Stimulated activated CD4-positive, alpha-beta T cell treated with anti-CD3 and anti-CD28 coated beads, Interleukin-12 subunit alpha, Interleukin-12 subunit beta, amount 100 ng/mL, for 4 hours (primary cell): ENCODE results near the gene EHMT1.

Experiments
- DNase-seq: peaks from one replicate; pipeline ENCODE4 v3.0.0-alpha.2; 2020

Gene EHMT1

GRCh38 chr9:137674976-137675320 lies 56.1 kb downstream of the EHMT1 start:
- no peak for DNase-seq

GRCh38 chr9:137676998-137677397 lies 58.2 kb downstream of the EHMT1 start:
- DNase-seq = no peak

- no peak for DNase-seq
Observed at GRCh38 chr9:137678202-137678601, 59.4 kb downstream of the EHMT1 start.

GRCh38 chr9:137679249-137679648 lies 60.4 kb downstream of the EHMT1 start:
- no peak for DNase-seq

GRCh38 chr9:137679695-137680305 lies 61.0 kb downstream of the EHMT1 start:
- DNase-seq = no peak

- no peak for DNase-seq
Observed at GRCh38 chr9:137680444-137681358, 61.9 kb downstream of the EHMT1 start.

GRCh38 chr9:137682428-137683105 lies 63.8 kb downstream of the EHMT1 start:
- no peak for DNase-seq

- DNase-seq = no peak
Observed at GRCh38 chr9:137683262-137683864, 64.6 kb downstream of the EHMT1 start.

- no peak for DNase-seq
Observed at GRCh38 chr9:137685035-137685740, 66.4 kb downstream of the EHMT1 start.

GRCh38 chr9:137685741-137686420 lies 67.1 kb downstream of the EHMT1 start:
- DNase-seq = no peak

GRCh38 chr9:137688261-137688660 lies 69.5 kb downstream of the EHMT1 start:
- no peak for DNase-seq

- no peak for DNase-seq
Observed at GRCh38 chr9:137688725-137689124, 69.9 kb downstream of the EHMT1 start.

GRCh38 chr9:137689745-137690529 lies 71.1 kb downstream of the EHMT1 start:
- no peak for DNase-seq

- DNase-seq = no peak
Observed at GRCh38 chr9:137690930-137691645, 72.3 kb downstream of the EHMT1 start.

- DNase-seq = no peak
Observed at GRCh38 chr9:137691646-137692351, 73.0 kb downstream of the EHMT1 start.

GRCh38 chr9:137694236-137694959 lies 75.6 kb downstream of the EHMT1 start:
- DNase-seq = no peak

GRCh38 chr9:137694962-137695875 lies 76.4 kb downstream of the EHMT1 start:
- no peak for DNase-seq
